Keratinocyte (primary cell): ENCODE measurements around the gene PDE9A.

ENCODE experiments used
- CTCF ChIP-seq, 3 experiments: IDR thresholded peaks in 1 of 3; conservative IDR thresholded peaks in 1 of 3; optimal IDR thresholded peaks in 1 of 3; 2 replicates in 2 of 3; 3 replicates in 1 of 3; pipeline versions ENCODE3 to v1.5.1; 2011; ENCODE audit warnings: low read length in 3 of 3, mild to moderate bottlenecking in 3 of 3, moderate library complexity in 2 of 3, control low read depth in 1 of 3, inconsistent platforms in 1 of 3; ENCODE audit not compliant: insufficient read depth in 2 of 3; ENCODE audit errors: extremely low read depth in 1 of 3
- EZH2 ChIP-seq: IDR thresholded peaks from one replicate; pipeline ENCODE4 v1.6.1; 2012; ENCODE audit warnings: inconsistent platforms, mild to moderate bottlenecking, low read length, moderate library complexity

GRCh38 chr21:42744520-42745445 is 91.4 kb downstream of the PDE9A start:
- no peak for TF ChIP-seq CTCF (optimal IDR thresholded peaks at IDR 0.05 in 1 of 3, IDR thresholded peaks at IDR 0.05 in 1 of 3, conservative IDR thresholded peaks at IDR 0.05 in 1 of 3; ENCODE audit: extremely low read depth in 1 of 3, insufficient read depth in 2 of 3, low read length in 3 of 3)
- TF ChIP-seq EZH2, result no peak
